Stimulated activated CD4-positive, alpha-beta T cell treated with anti-CD3 and anti-CD28 coated beads, Interleukin-1b, Interleukin-23, amount 100 ng/mL, for 24 hours (primary cell): ENCODE measurements around the gene PAIP1.
"Not testable (repeated sequence)": the region's sequence is repeated elsewhere in the genome, so short reads cannot be mapped to it uniquely, and the experiment has no call there.

Source experiments
- DNase-seq, 4 experiments: peaks; one replicate each; pipeline ENCODE4 v3.0.0-alpha.2; 2020; ENCODE audit warnings: low read depth in 4 of 4, low spot score in 1 of 4

PAIP1 gene

DNA sequence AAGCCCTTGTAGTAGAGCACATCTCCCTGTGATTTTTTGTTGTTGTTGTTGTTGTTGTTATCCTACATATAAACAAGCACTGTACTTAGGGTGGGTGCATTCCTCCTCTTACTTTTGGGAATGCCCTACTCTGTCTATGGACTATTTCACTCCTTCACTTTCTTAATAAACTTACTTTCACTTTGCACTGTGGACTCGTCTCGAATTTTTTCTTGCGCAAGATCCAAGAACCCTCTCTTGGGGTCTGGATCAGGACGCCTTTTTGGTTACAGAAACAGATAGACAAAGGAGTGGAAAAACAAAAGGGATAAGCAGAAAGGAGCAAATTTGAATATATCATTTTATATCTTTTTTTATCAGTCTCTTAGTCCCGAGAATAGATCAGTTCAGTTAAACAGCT, 14.4 kb upstream of the PAIP1 start:
- no peak for DNase-seq

DNA sequence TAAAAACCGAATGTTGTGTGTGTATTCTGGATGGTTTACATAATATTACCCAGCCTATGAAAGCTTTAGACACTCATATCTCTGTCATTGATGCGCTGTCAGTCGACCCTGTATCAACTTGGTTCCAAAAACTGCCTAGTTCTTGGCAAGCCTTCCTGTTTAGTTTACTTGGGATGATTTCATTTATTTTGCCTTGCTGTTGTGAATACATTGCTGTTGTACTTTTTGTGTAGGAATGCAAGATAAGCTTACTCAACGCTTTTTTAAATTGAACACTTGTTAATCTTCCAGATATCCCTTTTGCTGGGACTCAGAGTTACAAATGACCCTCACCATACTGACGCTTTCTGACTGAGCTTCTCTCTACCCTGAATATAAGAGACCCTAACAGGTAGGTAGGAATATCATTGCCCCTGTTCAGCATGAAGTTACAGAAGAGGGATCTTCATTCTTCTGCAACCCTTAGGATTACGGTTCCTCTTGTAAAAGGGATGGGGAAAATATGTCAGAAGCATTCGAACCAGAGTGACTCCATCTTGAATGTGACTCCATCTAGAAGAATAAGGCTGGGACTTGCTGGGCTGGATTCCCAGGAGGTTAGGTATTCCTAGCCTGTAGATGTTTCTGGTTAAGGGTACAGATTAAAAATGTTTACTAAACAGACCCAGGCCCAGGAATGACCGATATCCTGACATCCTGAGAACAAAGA, 13.7 kb upstream of the PAIP1 start:
- DNase-seq, result no peak

DNA sequence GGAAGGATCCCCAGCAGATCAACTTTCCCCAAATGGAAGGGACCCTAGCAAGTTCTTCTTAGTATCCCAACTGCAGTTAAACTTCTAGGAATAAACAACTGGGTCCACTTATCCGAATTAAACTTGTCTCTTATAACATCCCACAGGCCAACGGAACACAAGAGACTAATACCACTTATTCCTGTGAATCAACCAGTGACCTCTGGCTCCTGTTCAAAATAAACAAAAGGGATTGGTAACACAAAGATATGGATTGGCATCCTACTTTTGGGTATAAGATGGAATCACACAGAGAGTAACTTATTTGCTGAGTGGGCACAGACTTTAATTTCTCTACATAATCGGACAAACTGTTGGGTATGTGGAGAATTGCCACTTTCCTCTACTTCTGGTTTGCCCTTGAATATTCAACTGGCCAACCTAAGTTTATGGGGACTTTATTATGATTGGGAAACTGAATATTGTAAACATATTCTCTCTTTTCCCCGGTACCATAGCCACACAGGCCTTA, 12.4 kb upstream of the PAIP1 start:
- DNase-seq, result no peak

DNA sequence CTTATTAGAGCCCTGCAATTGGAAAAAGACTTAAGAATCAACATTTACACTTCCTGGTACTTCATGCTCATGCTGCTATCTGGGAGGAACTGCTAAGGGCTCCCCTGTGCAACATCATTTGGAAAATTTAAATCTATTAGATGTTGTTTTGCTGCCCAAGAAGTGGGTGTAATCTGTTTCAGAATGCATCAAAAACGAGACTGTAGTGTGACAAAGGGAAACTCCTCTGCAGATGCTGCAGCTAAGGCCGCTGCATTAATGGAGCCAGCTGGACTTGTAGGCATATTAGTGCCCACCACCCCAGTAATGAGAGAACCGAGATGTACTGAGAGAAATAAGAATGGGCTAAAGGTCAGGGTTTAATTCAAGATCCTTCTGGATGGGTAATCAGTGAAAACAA, 11.1 kb upstream of the PAIP1 start:
- DNase-seq, result no peak

DNA sequence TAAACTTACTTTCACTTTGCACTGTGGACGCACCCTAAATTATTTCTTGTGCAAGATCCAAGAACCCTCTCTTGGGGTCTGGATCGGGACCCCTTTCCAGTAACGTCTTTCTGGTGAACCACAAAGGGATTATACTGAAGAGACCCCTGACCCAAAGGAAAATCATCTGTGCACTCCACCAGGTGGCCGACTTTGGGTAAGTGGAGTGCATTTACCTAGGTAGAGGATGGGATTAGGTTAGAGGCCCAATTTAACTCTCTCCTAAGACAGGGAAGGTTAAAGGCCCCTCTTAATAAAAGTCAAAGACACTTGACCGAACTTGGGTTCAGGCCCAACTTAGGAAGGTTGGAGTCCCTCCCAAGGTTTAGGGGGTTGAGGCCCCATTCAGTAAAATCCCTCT, 8.2 kb upstream of the PAIP1 start:
- no peak for DNase-seq

DNA sequence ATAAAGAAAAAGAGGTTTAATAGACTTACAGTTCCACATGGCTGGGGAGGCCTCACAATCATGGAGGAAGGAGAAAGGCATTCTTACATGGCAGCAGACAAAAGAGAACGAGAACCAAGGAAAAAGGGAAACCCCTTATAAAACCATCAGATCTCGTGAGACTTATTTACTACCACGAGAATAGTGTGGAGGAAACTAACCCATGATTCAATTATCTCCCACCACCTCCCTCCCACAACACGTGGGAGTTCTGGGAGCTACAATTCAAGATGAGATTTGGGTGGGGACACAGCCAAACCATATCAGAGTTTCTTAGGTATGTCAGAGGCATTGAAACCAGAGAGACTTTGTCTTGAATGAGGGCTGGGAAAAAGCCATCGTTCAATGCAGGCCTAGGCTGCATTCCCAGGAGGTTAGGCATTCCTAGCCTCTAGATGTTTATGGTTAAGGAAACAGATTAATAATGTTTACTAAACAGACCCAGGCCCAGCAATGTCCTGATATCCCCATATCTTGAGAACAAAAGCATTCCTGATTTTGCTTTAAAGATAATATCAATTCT, 7.5 kb upstream of the PAIP1 start:
- no peak for DNase-seq

DNA sequence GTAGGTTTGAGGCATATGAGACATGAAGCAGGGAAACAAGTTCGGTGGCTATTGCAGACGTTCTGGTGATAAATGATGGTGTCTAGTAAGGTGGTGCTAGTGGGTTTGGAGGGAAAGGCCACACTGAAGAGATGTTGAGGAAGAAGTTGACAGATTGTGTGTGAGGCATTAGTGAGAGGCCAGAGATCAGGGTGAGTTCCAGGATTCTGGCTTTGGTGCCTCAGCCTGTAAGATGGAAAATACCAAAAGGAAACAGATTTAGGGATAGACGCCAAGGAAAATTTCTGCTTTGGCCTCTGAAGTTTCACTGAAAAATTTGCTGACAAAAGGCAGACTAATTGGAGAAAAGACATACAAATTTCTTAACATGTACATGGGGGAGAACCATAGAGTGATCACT, 6.4 kb upstream of the PAIP1 start:
- no peak for DNase-seq

DNA sequence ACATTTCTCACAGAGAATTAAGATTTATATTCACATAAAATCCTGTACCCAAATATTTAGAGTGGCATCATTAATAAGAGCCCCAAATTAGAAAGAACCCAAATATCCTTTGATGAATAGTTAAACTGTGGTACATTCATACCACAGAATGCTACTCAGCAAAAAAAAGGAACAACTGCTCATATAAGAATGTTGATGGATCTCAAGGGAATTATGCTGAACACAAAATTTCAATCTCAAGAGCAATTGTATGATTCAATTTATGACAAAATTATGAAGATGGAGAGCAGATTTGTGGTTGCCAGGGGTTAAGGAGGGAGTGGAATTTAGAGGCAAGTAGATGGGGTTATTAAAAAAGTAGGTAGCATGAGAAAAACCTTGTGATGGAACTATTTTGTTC, 4.5 kb upstream of the PAIP1 start:
- DNase-seq, result no peak

DNA sequence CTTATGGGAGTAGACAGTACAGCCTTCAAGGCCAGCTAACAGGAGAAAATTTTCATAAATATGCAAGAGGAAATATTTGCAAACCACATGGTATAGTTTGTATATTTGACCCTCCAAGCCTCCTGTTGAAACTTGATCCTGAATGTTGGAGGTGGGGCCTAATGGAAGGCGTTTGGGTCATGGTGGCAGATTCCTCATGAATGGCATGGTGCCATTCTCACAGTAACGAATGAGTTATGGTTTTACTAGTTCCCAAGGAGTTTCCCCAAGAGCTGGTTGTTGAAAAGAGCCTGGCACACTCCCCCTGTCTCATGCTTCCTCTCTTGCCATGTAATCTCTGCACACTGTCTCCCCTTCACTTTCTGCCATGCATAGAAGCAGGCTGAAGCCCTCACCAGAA, 3.3 kb upstream of the PAIP1 start:
- no peak for DNase-seq

DNA sequence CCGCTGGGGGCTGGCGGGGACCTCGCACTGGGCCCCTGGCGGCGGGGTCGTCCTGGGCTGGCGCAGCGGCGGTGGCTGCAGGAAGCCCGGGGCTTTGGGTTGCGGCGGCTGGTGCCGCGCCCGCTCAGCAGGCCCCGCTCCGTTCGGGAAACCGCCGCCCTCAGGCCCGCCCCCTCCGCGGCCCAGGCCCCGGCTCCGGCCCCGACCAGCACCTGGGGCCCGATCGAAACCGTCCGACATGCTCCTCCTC, 345 bp downstream of the PAIP1 start:
- not testable (repeated sequence) for DNase-seq

DNA sequence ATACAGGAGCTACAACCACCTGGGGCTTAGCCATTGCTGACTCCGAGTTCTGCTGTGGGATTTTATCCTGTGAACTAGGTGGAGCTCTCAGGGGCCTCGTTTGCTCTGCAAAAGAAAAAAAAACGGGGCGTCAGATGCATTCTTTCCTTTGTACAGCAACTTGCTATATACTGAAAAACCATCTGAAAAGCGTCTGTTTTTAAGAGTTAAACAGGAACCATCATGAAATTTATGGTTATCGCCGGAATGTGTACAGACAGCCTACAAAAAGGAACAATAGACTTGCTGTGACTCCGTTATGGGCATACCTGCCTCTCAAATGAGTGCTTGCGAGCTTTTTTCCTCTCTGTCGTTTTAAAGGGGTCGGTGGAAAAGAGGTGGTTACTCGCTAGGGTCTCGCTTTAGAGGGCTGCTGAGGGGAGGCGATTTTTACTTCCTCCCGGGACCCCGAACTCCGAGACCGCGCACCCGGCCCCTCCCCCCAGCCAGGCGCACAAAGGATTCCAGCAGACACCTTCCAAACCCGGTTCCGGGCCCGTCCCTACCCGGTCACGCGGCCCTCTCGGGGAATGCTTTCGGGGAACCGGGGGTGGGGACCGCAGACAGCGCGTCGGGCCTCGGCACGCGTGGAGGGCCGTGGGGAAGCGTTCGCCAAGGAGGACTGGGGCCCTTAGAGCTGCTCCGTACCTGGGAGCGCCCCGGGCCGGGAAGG, 826 bp downstream of the PAIP1 start:
- DNase-seq, result peak in 3 of 4 experiments; percentile 24 to 43 (median 29)

DNA sequence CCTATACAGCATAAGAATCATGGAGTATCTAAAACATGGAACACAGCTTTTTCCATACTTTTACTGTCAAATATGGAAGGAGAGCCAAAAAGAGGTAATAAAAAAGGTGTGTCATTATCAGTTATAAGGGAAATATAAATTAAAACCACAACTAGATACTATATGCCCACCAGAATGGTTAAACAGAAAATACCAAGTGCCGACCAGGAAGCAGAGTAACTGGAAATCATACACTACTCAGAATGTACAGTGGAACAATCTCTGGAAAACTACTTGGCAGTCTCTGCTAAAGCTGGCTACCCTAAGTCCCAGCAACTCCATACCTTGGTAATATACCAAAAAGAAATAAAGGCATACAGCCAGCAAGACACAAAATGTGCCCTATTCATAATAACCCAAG, 2.4 kb downstream of the PAIP1 start:
- no peak for DNase-seq

DNA sequence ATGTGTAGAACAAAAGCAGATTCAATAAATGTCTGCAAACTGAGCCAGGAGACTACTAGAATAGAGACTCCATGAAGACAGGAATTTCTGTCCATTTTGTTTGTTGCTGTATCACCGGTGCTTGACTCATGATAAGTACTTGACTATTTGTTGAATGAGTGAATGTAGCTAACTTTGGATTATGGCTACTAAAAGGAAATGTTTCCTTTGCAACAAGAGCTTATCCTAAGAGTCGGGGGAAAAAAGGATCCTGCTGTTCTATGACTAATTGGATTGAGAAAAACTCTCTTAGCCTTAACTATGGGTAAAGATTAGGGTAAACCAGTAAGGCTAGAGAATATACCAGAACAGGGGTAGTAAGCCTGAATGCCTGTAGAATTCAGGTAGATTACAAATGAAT, 3.5 kb downstream of the PAIP1 start:
- no peak for DNase-seq

DNA sequence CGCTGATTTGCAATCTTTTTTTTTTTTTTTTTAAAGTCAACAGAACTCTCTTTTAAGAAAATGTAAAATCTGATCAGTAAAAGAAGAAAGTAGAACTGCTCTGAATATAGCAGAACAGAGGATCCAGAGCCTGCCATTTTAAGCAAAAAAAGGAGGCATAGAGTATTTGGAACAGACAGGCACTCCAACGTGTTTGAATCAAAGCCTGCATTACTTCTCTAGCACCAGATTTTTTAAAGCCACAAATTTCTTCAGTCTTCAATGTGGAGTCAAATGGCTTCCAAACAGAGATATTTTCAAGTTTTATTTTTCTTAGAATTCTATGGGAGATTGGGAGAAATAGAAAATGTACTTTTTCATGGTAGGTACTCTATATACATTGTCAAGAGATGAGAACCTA, 5.1 kb downstream of the PAIP1 start:
- no peak for DNase-seq

DNA sequence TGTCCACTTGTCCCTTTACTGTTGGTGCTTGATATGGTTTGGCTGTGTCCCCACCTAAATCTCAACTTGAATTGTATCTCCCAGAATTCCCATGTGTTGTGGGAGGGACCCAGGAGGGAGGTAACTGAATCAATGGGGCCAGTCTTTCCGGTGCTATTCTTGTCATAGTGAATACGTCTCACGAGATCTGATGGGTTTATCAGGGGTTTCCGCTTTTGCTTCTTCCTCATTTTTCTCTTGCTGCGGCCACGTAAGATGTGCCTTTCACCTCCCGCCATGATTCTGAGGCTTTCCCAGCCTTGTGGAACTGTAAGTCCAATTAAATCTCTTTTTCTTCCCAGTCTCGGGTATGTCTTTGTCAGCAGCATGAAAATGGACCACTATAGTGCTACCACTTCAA, 7.6 kb downstream of the PAIP1 start:
- DNase-seq, result not testable (repeated sequence)

DNA sequence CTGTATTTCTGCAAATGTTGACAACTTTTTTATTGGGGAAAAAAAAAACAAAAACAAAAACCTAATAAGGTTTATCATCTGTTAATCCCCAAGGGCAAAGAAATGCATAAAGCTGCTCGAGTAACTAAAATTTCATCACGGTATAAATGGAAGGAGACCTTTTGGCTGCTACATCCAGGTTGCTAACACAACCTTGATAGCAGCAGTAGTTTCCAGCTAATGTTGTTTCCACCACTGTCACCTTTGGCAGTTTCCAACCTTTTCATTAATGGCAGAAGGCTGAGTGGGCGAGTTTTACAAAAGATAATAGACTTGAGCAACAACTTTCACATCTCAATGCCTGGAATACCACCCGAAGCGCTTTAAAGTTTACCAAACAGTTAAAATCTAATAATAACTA, 8.5 kb downstream of the PAIP1 start:
- no peak for DNase-seq

DNA sequence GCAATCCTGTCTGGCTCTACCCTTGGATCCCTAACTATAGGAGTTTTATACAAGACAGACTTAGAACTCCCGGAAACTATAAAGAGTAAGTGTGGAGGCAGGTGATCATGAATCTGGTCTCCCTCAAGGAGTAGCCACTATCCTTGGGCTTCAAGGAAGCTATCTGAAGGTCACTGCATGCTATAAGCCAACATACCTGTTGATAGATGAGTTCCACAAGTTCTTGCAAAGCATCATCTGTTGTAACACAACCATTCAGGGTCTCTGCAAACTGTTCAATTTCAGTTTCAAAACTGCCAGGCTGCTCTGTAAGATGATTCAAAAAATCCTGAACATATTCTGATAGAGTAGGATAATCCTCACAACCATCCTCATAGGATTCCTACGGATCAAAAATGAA, 9.3 kb downstream of the PAIP1 start:
- DNase-seq, result no peak

DNA sequence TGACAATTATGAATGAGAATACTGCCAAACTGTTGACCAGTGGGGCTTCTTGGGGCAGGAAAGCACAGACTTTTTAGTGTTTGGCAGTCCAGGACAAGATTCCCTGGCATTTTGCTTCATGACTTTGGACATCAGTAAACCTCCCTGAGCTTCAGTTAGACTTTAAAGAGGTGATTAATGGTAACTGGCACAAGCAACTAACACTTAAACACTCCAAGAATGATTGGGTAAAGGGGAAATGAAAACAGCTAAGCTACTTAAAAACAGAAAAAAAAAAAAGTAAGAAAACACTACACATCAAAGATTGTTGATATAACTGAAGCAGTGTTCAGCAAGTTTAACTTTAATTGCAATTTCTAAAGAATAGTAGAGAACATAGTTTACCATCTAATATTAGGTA, 13.4 kb downstream of the PAIP1 start:
- DNase-seq, result no peak

DNA sequence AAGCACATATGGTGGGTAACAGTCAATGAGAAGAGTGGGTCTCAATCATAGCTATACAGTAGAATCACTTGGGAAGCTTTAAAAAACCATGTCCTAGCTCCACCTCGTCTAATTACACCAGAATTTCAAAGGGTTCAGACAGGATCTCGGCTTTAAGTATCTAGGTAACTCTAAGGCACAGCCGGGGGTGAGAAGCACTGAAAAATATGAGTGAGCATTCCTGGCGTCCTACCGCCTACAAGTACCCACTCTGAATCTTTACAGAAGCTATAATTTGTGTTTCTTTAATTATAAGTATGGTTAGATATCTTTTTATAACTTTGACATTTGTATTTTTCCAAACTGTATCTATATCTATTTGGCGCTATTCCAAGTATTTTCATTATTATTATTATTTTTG, 16.1 kb downstream of the PAIP1 start:
- DNase-seq, result no peak

DNA sequence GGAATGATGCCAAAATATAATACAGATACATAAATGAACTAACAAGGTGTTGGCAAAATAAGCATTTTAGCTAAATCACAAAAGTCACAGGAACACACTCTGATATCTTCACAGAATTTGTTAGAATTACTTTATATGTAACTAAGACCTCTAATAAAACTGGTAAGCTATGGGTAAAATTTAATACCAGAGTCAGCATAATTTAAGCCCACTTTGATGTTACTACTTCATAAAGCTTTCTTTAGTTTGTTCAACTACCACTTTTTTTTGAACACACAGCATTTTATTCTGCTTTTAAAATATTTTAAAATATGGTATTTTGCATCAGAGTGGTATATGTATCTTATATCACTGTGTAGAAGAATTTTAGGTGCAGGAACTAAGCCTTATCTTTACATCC, 19.9 kb downstream of the PAIP1 start:
- DNase-seq, result no peak

DNA sequence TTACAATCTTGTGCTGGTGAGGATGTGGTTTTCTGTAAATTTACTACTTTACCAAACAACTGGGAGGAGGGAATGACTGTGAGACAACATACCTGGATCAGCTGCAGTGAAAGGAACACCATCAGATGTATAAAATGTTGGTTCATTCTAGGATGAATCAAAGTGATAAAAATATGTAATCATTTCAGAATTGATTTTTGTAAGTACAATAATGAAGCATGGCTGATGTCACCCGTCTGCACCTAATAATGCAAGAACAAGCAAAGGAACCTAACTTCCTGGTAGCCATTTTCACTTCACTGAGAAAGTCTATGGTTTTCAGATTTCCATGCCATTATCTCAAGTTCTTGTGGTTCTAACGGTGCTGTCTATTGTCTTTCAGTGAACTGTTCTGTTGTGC, 23.2 kb downstream of the PAIP1 start:
- DNase-seq, result no peak

DNA sequence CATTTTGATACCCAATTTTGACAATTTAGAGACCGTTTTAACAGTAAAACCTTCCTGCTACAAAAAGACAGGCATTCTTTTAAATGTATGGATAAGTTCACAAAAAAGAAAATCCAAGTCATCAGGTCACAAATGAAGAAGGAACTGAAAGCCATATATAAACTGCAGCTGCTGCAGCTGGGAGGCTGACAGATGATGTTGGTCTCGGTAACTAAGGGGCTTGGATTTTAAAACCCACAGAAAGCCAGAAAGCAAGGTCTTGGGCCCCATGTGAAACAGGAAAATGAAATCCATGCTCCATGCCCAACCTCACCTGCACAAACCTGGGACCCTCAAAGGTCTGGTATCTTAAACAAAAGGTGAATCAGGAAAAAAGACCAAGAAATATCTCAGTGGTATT, 26.2 kb downstream of the PAIP1 start:
- DNase-seq, result no peak

DNA sequence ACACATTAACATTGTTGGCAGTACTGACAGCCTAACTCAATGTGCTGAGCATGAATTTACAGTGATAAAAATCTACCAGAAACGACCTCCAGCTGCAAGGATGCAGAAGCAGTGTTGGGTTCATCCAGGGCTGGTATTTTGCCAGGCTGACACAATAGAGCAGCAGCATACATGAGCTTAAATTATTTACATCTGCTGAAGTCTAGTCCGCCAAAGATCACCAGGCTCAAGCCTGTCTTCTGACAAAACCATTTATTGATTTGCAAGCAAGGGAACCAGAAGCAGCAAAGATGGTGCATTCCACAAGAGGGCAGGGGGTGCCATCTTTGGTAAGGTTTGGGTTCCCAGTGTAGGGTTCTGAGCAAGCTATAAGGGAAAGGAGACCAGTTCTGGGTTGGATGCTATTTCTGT, 33.2 kb downstream of the PAIP1 start:
- no peak for DNase-seq
